ENCODE results near the gene JCAD. TPM values are rescaled to one million over a fixed set of nuclear protein-coding genes. Genes with fewer than 3 reads are reported as not detected.

Gene JCAD
- total and polyA plus RNA-seq, 2 experiments from 2014 or later, result 0.78 to 2.1 TPM

GRCh38 chr10:30028738-30029030, 30.7 kb downstream of the JCAD start:
- no peak overlapping the region for H3K4me2 ChIP-seq
- no peak overlapping the region for H3K4me3 Mint-ChIP-seq
- no peak overlapping the region for H3K27ac ChIP-seq (ENCODE audit: low read depth)
- no peaks in the 10 kb centered on the region for H3K9me2 ChIP-seq (ENCODE audit: insufficient read depth)
- H3F3A ChIP-seq (replicated peaks; ENCODE audit: low read depth), result no peaks in the 10 kb centered on the region
- H4K20me1 ChIP-seq (replicated peaks; ENCODE audit: insufficient read depth), result no peaks in the 10 kb centered on the region
- no peaks in the 10 kb centered on the region for H3K79me2 ChIP-seq (replicated peaks; ENCODE audit: insufficient read depth)
- H3K4me1 ChIP-seq (ENCODE audit: insufficient read depth), result 0 out of 2 replicates have a peak, but pooled peaks cover under 1% of the 10 kb centered on the region
- peaks cover 2% of the 10 kb centered on the region for H3K27me3 Mint-ChIP-seq (ENCODE audit: insufficient read depth, low read depth, poor library complexity)
- H3K4me1 Mint-ChIP-seq, result peaks cover 16% of the 10 kb centered on the region
- H3K9me3 Mint-ChIP-seq, result no peaks in the 10 kb centered on the region
- no peaks in the 10 kb centered on the region for H3K27me3 ChIP-seq (ENCODE audit: insufficient read depth)
- DNase-seq (ENCODE audit: low spot score) (no peak), ATAC-seq (no peak)
- no peaks in the 10 kb centered on the region for H3K36me3 ChIP-seq (ENCODE audit: insufficient read depth)
- H3K36me3 Mint-ChIP-seq (ENCODE audit: low read depth), result no peaks in the 10 kb centered on the region
- H2AFZ ChIP-seq, result no peak overlapping the region
- H3K4me3 ChIP-seq, result no peak overlapping the region
- no peak overlapping the region for H3K27ac Mint-ChIP-seq
- TF ChIP-seq CREB1 (CRISPR knock-in tag; IDR thresholded peaks at IDR 0.05; ENCODE audit: low read depth) (no peak), JUNB (IDR thresholded peaks at IDR 0.05; ENCODE audit: unreplicated experiment) (no peak), POLR2AphosphoS5 (IDR thresholded peaks at IDR 0.05; ENCODE audit: low read depth) (no peak), ZNF462 (CRISPR knock-in tag; IDR thresholded peaks at IDR 0.05) (no peak), ZNF114 (CRISPR knock-in tag; IDR thresholded peaks at IDR 0.05) (no peak), STAT1 (IDR thresholded peaks at IDR 0.05; ENCODE audit: unreplicated experiment) (no peak), EZH2phosphoT487 (IDR thresholded peaks at IDR 0.05; ENCODE audit: unreplicated experiment) (no peak), EZH2 (IDR thresholded peaks at IDR 0.05; ENCODE audit: low read depth, unreplicated experiment) (no peak), NANOG (IDR thresholded peaks at IDR 0.05; ENCODE audit: borderline replicate concordance) (no peak), ZNF331 (CRISPR knock-in tag; IDR thresholded peaks at IDR 0.05; ENCODE audit: low read depth) (no peak), REST (IDR thresholded peaks at IDR 0.05; ENCODE audit: unreplicated experiment) (no peak)
- TF ChIP-seq, protein P1, sequence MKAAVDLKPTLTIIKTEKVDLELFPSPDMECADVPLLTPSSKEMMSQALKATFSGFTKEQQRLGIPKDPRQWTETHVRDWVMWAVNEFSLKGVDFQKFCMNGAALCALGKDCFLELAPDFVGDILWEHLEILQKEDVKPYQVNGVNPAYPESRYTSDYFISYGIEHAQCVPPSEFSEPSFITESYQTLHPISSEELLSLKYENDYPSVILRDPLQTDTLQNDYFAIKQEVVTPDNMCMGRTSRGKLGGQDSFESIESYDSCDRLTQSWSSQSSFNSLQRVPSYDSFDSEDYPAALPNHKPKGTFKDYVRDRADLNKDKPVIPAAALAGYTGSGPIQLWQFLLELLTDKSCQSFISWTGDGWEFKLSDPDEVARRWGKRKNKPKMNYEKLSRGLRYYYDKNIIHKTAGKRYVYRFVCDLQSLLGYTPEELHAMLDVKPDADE (IDR thresholded peaks at IDR 0.05), result no peak
- TF ChIP-seq, protein P2, sequence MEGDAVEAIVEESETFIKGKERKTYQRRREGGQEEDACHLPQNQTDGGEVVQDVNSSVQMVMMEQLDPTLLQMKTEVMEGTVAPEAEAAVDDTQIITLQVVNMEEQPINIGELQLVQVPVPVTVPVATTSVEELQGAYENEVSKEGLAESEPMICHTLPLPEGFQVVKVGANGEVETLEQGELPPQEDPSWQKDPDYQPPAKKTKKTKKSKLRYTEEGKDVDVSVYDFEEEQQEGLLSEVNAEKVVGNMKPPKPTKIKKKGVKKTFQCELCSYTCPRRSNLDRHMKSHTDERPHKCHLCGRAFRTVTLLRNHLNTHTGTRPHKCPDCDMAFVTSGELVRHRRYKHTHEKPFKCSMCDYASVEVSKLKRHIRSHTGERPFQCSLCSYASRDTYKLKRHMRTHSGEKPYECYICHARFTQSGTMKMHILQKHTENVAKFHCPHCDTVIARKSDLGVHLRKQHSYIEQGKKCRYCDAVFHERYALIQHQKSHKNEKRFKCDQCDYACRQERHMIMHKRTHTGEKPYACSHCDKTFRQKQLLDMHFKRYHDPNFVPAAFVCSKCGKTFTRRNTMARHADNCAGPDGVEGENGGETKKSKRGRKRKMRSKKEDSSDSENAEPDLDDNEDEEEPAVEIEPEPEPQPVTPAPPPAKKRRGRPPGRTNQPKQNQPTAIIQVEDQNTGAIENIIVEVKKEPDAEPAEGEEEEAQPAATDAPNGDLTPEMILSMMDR (conservative IDR thresholded peaks at IDR 0.05; ENCODE audit: low read depth in 2 of 2), result no peak

Data from GM23338 (cell line).